GM10248 (cell line): ENCODE measurements around the gene OTX1.

ENCODE experiments used
- CTCF ChIA-PET: fragments of 300-600 bp; sonication (Branson Sonifier 250); formaldehyde crosslinking; extraction: SDS; loops from one replicate; lab custom pipeline; 2021; ENCODE audit warnings: antibody characterized with exemption; lab: Yijun Ruan, JAX
- POLR2A ChIA-PET: fragments of 350-650 bp; sonication (Branson Sonifier 250); formaldehyde crosslinking; extraction: SDS; loops from one replicate; lab custom pipeline; 2020; ENCODE audit warnings: antibody characterized with exemption; lab: Yijun Ruan, JAX
- DNase-seq: peaks from one replicate; pipeline ENCODE4 v3.0.0; 2012; ENCODE audit errors: extremely low spot score
- CTCF ChIP-seq: IDR thresholded peaks from 2 replicates; pipeline ENCODE4 v1.5.1; 2012; ENCODE audit warnings: mild to moderate bottlenecking, low read depth; ENCODE audit errors: extremely low read depth, missing control alignments, control extremely low read depth

OTX1 gene

GRCh38 chr2:63052411-63053080, 1.9 kb downstream of the OTX1 start:
- DNase-seq: no peak
- TF ChIP-seq CTCF: no peak
- ChIA-PET POLR2A (no interaction called here), CTCF (interaction anchor here (1.2 to 3.5 kb wide), 3 partner anchors 11 to 775 kb away, joined by 3 to 8 read pairs (median 4); no protein-coding TSS in a partner anchor)

- ChIA-PET POLR2A (no interaction called here), CTCF (interaction anchor here (1.0 to 3.5 kb wide), 6 partner anchors 11 to 774 kb away, joined by 3 to 8 read pairs (median 3); no protein-coding TSS in a partner anchor)
- peak; percentile 21 for DNase-seq
- no peak for TF ChIP-seq CTCF
Observed at GRCh38 chr2:63053081-63053888, 2.7 kb downstream of the OTX1 start.

GRCh38 chr2:63053889-63054602, 3.4 kb downstream of the OTX1 start:
- CTCF ChIA-PET: interaction anchor here (1.0 to 3.5 kb wide), 8 partner anchors 8 to 774 kb away, joined by 3 to 8 read pairs (median 3); no protein-coding TSS in a partner anchor
- DNase-seq: peak; percentile 66
- peak; percentile 58 for TF ChIP-seq CTCF
- POLR2A ChIA-PET: no interaction called here

GRCh38 chr2:63054841-63055225, 4.2 kb downstream of the OTX1 start:
- no peak for TF ChIP-seq CTCF
- POLR2A ChIA-PET: no interaction called here
- DNase-seq: peak; percentile 16
- CTCF ChIA-PET: interaction anchor here (0.8 to 3.5 kb wide), 8 partner anchors 9 to 562 kb away, joined by 3 to 8 read pairs (median 3); no protein-coding TSS in a partner anchor

- peak; percentile 28 for DNase-seq
- TF ChIP-seq CTCF: no peak
- ChIA-PET CTCF (interaction anchor here (0.8 to 3.5 kb wide), 9 partner anchors 9 to 563 kb away, joined by 3 to 8 read pairs (median 3); no protein-coding TSS in a partner anchor), POLR2A (interaction anchor here (0.5 kb wide), 1 partner anchor 1099 kb away, joined by 3 read pairs; no protein-coding TSS in a partner anchor)
Observed at GRCh38 chr2:63055226-63056106, 4.8 kb downstream of the OTX1 start.
